HG02588 (cell line): ENCODE results near the gene ASCC2.
A peak's percentile ranks its signal among the peaks of the same experiment; 100 is the strongest.
"Not testable (repeated sequence)": the region's sequence is repeated elsewhere in the genome, so short reads cannot be mapped to it uniquely, and the experiment has no call there.

Source experiments
- ATAC-seq: cut with Tn5 transposase; IDR thresholded peaks from one replicate; pipeline ENCODE4 v1.9.1; 2021; ENCODE audit warnings: mild to moderate bottlenecking, moderate library complexity; ENCODE audit not compliant: unreplicated experiment

ASCC2 gene

GRCh38 chr22:29856496-29856895, 18.4 kb upstream of the ASCC2 start:
- ATAC-seq, result no peak

DNA sequence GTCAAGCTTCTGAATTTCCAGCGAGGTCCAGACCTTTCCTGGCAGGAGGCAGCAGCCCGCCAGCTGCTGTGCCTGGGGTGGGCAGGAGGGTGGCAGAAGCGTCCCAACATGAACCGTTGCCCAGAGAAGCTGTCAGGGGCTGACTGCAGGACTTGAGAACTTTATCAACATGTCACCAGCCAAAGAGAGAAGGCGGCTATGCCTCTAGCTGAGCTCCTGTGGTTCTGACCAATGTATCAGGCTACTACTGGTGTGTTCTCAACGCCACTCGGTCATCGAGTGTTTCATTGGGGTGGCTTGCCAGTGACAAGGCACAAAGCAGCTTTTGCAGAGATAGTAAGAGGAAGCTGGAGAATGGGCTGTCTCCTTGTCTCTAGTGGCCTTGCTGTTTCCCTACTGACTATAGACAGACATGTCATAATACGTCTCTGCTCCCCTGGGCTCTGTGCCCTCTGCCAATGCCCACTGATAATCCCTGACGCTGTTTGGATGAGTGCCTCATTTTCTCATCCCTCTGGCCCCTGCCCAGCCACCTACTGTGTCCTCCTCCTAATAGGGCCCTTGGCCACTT, 17.6 kb upstream of the ASCC2 start:
- ATAC-seq, result no peak

- ATAC-seq, result no peak
Observed at GRCh38 chr22:29854432-29854831, 16.4 kb upstream of the ASCC2 start.

- ATAC-seq, result no peak
Observed at GRCh38 chr22:29848111-29848510, 10.0 kb upstream of the ASCC2 start.

GRCh38 chr22:29846290-29846689, 8.2 kb upstream of the ASCC2 start:
- ATAC-seq, result no peak

DNA sequence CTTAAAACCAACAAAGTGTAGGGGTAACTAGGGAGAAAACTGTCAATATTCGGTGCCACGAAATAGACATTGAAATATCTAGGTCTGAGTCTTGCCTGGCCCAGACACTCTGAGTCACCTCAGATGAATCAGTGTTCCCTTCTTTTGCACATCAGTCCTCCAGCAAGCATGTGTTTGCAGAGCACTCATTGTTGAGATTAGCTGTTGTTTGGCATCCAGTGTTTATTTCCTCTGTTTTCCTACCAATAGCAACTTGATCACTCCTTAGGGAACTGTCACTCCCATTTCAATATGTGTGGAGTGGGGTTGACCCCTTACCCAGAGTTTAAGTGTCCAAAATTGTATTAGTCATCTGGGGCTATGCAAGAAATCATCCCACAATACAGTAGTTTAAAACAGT, 4.7 kb upstream of the ASCC2 start:
- no peak for ATAC-seq

DNA sequence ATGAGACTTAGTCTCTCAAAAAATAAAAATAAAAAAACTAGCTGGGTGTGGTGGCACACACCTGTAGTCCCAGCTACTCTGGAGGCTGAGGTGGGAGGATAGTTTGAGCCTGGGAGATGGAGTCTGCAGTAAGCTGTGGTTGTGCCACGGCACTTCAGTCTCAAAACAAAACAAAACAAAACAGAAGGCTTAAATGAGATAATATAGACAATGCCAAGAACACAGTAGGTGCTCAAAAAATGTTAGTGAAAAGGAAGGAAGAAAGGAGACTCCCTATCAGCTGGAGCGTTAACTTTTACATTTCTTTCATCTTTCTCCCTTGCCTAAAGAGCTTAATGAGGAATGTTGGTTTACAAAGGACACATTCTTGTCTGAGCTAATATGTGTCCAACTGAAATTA, 4.1 kb upstream of the ASCC2 start:
- ATAC-seq, result no peak

GRCh38 chr22:29840498-29840897, 2.4 kb upstream of the ASCC2 start:
- ATAC-seq, result no peak

GRCh38 chr22:29839039-29839438, 965 bp upstream of the ASCC2 start:
- no peak for ATAC-seq

DNA sequence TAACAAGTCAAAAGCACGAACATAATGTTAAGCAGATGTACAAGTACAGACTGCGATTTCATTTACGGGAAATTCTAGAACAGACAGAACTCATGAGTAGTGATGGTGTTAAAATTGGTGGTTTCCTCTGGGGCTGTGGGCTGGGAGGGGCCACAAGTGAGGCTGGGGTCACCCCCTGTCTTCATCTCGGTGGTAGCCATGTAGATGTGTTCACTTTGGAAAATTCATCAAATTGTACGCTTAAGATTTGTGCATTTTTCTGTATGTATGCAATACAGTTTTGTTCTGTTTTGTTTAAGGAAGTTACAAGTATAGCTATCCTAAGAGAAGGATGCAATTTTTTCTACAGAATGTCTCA, 504 bp upstream of the ASCC2 start:
- ATAC-seq, result peak; percentile 3

GRCh38 chr22:29836791-29837370, 1.2 kb downstream of the ASCC2 start:
- not testable (repeated sequence) for ATAC-seq

GRCh38 chr22:29834046-29834445, 4.0 kb downstream of the ASCC2 start:
- no peak for ATAC-seq

DNA sequence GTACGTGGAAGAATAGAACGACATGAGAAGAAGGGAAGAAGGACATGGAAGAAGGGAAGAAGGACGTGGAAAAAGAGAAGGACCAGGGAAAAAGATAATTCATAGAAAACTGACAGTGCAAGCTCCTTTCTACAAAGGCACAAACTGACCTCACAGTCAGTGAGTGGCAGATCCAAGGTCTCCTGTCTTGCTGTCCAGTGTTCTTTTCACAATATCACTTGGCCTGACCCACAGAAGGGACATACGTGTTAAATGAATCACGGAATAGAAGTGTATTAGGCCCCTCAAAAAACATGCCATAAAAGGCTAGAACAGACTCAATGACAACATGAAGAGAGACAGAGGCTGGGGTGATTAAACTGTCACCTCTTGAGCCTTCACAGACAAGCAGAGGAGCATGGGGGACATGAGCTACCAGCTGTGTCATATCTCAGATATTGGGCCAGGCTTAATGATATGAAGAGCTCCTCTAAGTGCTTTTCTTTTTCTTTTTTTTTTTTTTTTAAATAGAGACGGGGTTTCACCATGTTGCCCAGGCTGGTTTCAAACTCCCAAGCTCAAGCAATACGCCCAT, 4.6 kb downstream of the ASCC2 start:
- ATAC-seq, result no peak

GRCh38 chr22:29831958-29832357, 6.1 kb downstream of the ASCC2 start:
- no peak for ATAC-seq

- no peak for ATAC-seq
Observed at GRCh38 chr22:29831186-29831921, 6.7 kb downstream of the ASCC2 start.

GRCh38 chr22:29830585-29830984, 7.5 kb downstream of the ASCC2 start:
- no peak for ATAC-seq

DNA sequence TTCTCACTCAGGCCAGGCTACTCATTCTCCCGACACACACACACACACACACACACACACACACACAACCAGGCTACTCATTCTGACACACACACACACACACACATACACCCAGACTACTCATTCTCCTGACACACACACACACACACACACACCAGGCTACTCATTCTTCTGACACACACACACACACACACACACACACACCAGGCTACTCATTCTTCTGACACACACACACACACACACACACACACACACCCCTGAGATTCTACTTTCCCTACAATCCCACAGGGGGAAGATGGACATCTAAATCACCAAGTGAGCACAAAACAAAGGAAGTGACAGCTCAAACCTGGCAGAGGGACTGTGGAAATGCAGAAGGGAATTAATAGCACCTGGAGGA, 10.3 kb downstream of the ASCC2 start:
- ATAC-seq, result not testable (repeated sequence)

- no peak for ATAC-seq
Observed at GRCh38 chr22:29827091-29827490, 11.0 kb downstream of the ASCC2 start.

DNA sequence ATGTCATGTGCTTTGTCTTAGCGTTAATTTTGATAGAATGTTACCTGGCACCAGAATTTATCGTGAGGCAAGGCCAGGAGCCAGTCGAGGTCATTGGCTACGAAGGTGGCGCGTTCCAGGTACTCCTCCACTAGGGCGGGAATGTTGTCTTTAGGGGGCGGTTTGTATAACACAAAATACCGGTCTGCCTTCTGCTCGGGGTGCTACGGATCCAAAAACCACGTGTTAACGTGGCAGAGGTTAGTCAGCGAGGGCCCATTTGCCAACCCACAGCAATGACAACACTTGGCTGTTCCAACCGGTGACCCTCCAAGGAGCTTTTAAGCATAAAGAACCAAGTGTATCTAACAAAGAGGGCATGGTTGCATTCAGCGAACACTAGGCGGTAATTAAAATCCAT, 12.5 kb downstream of the ASCC2 start:
- no peak for ATAC-seq

DNA sequence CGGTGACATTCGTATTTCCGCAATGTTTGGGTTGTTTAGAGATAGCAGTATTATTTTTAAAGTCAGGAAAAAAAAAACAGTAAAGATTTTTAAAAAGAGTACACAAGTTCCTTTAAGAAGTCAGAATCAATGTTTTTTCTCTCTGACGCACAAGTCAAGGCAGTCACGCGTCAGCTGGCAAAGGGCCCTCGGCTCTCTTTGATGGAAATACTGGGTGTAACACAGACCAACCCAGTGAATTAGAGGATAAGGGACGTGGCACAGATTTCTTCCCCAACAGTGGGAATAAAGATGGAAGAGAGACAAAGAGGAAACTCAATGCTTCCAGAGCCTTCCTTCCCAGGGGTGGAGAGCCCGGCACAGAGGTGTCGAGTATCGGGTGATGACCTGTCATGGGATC, 13.4 kb downstream of the ASCC2 start:
- ATAC-seq, result no peak

DNA sequence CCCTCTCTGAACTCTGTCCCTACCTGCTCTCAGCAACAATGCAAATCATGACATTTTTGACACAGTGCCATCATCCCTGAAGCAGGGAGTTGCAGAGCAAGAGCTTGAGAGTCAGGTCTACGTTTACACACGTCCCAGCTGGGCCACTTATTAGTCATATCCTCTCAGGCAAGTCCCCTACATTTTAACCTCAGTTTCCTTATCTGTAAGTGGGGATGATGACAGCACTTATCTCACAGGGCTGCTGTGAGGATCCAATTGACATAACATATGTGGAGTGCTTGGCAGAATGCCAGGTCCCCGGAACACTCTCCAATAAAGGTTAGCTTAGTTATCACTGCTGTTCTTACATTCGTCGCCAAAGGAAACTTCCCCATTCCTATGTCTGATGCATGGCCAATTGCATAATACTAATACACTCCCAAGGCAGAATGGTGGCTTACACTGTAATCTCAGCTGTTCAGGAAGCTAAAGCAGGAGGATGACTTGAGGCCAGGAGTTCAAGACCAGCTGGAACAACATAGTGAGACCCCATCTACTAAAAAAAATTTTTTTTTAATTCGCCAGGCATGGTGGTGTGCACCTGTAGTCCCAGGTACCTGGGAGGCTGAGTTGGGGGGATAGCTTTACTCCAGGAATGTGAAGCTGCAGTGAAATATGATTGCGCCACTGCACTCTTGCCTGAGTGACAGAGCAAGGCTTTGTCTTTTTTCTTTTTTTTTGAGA, 16.6 kb downstream of the ASCC2 start:
- ATAC-seq, result peak; percentile 76

DNA sequence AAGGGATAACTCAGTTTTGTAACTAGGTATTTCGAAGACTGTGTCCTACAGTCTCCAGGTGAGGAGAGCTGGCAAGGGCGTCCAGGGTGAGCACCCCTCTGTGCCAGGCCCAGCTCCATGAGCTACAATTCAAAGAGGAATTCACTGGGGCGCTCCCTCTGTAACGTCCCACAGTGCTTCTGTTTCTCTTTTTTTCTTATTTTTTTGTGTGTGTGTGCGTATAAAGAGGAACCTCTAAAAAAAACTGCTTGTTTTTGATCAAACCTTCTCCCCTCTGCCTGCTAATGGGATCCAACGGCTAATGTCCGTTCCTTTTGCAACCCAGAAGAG, 17.1 kb downstream of the ASCC2 start:
- ATAC-seq, result no peak
